Activated CD4-positive, alpha-beta memory T cell treated with anti-CD3 and anti-CD28 coated beads for 36 hours (primary cell): ENCODE data around the gene FABP7. TPM values are rescaled to one million over a fixed set of nuclear protein-coding genes. Genes with fewer than 3 reads are reported as not detected.
"Not testable (repeated sequence)": the region's sequence is repeated elsewhere in the genome, so short reads cannot be mapped to it uniquely, and the experiment has no call there.

ENCODE experiments used
- CTCF ChIA-PET: fragments of 350-600 bp; sonication (Branson Sonifier 250); formaldehyde crosslinking; loops from one replicate; lab custom pipeline; 2021; ENCODE audit warnings: antibody characterized with exemption, inconsistent platforms; lab: Charles Lee
- POLR2A ChIA-PET: fragments of 350-600 bp; sonication (Branson Sonifier 250); formaldehyde crosslinking; loops from one replicate; lab custom pipeline; 2021; ENCODE audit warnings: antibody characterized with exemption; lab: Charles Lee
- DNase-seq: peaks from one replicate; pipeline ENCODE4 v3.0.0-alpha.2; 2020
- H3K27ac Mint-ChIP-seq: one replicate; pipeline ENCODE4 v1.8.0; 2021; ENCODE audit warnings: mixed read lengths
- H3K27me3 Mint-ChIP-seq: one replicate; pipeline ENCODE4 v1.8.0; 2021; ENCODE audit warnings: mixed read lengths
- H3K36me3 Mint-ChIP-seq: one replicate; pipeline ENCODE4 v1.8.0; 2021; ENCODE audit warnings: mixed read lengths
- H3K4me1 Mint-ChIP-seq: one replicate; pipeline ENCODE4 v1.8.0; 2021; ENCODE audit warnings: low read depth, mixed read lengths
- H3K4me3 Mint-ChIP-seq: one replicate; pipeline ENCODE4 v1.8.0; 2021; ENCODE audit warnings: mild to moderate bottlenecking, mixed read lengths
- H3K9me3 Mint-ChIP-seq: one replicate; pipeline ENCODE4 v1.8.0; 2021; ENCODE audit warnings: mixed read lengths
- intact Hi-C: fragments of 100-400 bp; cut with micrococcal nuclease; formaldehyde crosslinking; loops from one replicate; pipeline ENCODE4 v1.15.1; 2023
- total RNA-seq, 2 experiments: library from RNA; stranded (reverse); gene quantifications; one replicate each; pipeline ENCODE4 v1.2.3, GENCODE V29; 2021

Gene FABP7
- not detected for total RNA-seq

- Mint-ChIP-seq H3K27ac (no peak within 1 kb of the TSS), H3K4me3 (no peak within 1 kb of the TSS), H3K27me3 (no peaks in the 10 kb centered on the region)
Measured at GRCh38 chr6:122779667-122780066, at the start of gene FABP7. FABP7 (plus strand) TSS chr6:122779716; CDS start chr6:122779795, 79 bp downstream.

GRCh38 chr6:122730334-122730733 is 49.2 kb upstream of the FABP7 start:
- Mint-ChIP-seq H3K9me3 (no peaks in the 10 kb centered on the region), H3K4me3 (no peak overlapping the region), H3K36me3 (no peaks in the 10 kb centered on the region), H3K27me3 (peaks cover under 1% of the 10 kb centered on the region), H3K4me1 (no peaks in the 10 kb centered on the region), H3K27ac (no peak overlapping the region)
- intact Hi-C loops, result loop anchor here (1.0 kb wide), 2 partner anchors 109 to 588 kb away; no protein-coding TSS in a partner anchor
- no peak for DNase-seq
- ChIA-PET POLR2A (no interaction called here), CTCF (interaction anchor here (0.9 to 3.9 kb wide), 3 partner anchors 12 to 109 kb away, joined by 3 to 59 read pairs (median 3); no protein-coding TSS in a partner anchor)

More at GRCh38 chr6:122779667-122780066, at the start of gene FABP7:
- ChIA-PET POLR2A (no interaction called here), CTCF (no interaction called here)
- H3K36me3 Mint-ChIP-seq, result no peaks in the 10 kb centered on the region
- no peaks in the 10 kb centered on the region for H3K9me3 Mint-ChIP-seq
- DNase-seq, result no peak
- intact Hi-C loops, result no loop called here
- no peaks in the 10 kb centered on the region for H3K4me1 Mint-ChIP-seq

- CTCF ChIA-PET, result interaction anchor here (0.6 to 3.9 kb wide), 7 partner anchors 11 to 239 kb away, joined by 3 to 59 read pairs (median 4); no protein-coding TSS in a partner anchor
- no peak for DNase-seq
- no peak overlapping the region for H3K27ac Mint-ChIP-seq
- no peaks in the 10 kb centered on the region for H3K9me3 Mint-ChIP-seq
- H3K4me3 Mint-ChIP-seq, result no peak overlapping the region
- intact Hi-C loops, result loop anchor here (1.0 kb wide), 2 partner anchors 108 to 587 kb away; no protein-coding TSS in a partner anchor
- no peaks in the 10 kb centered on the region for H3K36me3 Mint-ChIP-seq
- H3K4me1 Mint-ChIP-seq, result no peaks in the 10 kb centered on the region
- no peaks in the 10 kb centered on the region for H3K27me3 Mint-ChIP-seq
- POLR2A ChIA-PET, result no interaction called here
Measured at GRCh38 chr6:122730775-122731386, 48.6 kb upstream of the FABP7 start.

- Mint-ChIP-seq H3K4me3 (no peak overlapping the region), H3K36me3 (no peaks in the 10 kb centered on the region)
- CTCF ChIA-PET, result interaction anchor here (1.2 to 3.9 kb wide), 2 partner anchors 106 kb away, joined by 4 to 59 read pairs; no protein-coding TSS in a partner anchor
Measured at GRCh38 chr6:122733259-122733658, 46.3 kb upstream of the FABP7 start.

GRCh38 chr6:122734529-122735395 is 44.8 kb upstream of the FABP7 start:
- no peaks in the 10 kb centered on the region for H3K27me3 Mint-ChIP-seq
- CTCF ChIA-PET, result interaction anchor here (1.2 kb wide), 1 partner anchor 104 kb away, joined by 4 read pairs; no protein-coding TSS in a partner anchor
- H3K27ac Mint-ChIP-seq, result no peak overlapping the region
- H3K9me3 Mint-ChIP-seq, result no peaks in the 10 kb centered on the region
- intact Hi-C loops, result no loop called here
- POLR2A ChIA-PET, result no interaction called here
- no peaks in the 10 kb centered on the region for H3K36me3 Mint-ChIP-seq
- H3K4me1 Mint-ChIP-seq, result no peaks in the 10 kb centered on the region
- no peak for DNase-seq
- H3K4me3 Mint-ChIP-seq, result no peak overlapping the region

More at GRCh38 chr6:122733259-122733658, 46.3 kb upstream of the FABP7 start:
- DNase-seq, result no peak
- POLR2A ChIA-PET, result no interaction called here
- H3K27ac Mint-ChIP-seq, result no peak overlapping the region
- intact Hi-C loops, result no loop called here
- no peaks in the 10 kb centered on the region for H3K9me3 Mint-ChIP-seq
- no peaks in the 10 kb centered on the region for H3K4me1 Mint-ChIP-seq
- H3K27me3 Mint-ChIP-seq, result no peaks in the 10 kb centered on the region

- intact Hi-C loops, result no loop called here
- POLR2A ChIA-PET, result no interaction called here
- no peaks in the 10 kb centered on the region for H3K9me3 Mint-ChIP-seq
- no peak overlapping the region for H3K4me3 Mint-ChIP-seq
- no peaks in the 10 kb centered on the region for H3K27me3 Mint-ChIP-seq
- H3K27ac Mint-ChIP-seq, result no peak overlapping the region
- CTCF ChIA-PET, result no interaction called here
- H3K4me1 Mint-ChIP-seq, result no peaks in the 10 kb centered on the region
- H3K36me3 Mint-ChIP-seq, result no peaks in the 10 kb centered on the region
- DNase-seq, result no peak
Measured at GRCh38 chr6:122735582-122735981, 43.9 kb upstream of the FABP7 start.

- H3K27me3 Mint-ChIP-seq, result no peaks in the 10 kb centered on the region
- CTCF ChIA-PET, result no interaction called here
- DNase-seq, result no peak
- POLR2A ChIA-PET, result no interaction called here
- no peaks in the 10 kb centered on the region for H3K9me3 Mint-ChIP-seq
- H3K4me1 Mint-ChIP-seq, result no peaks in the 10 kb centered on the region
- intact Hi-C loops, result no loop called here
- no peak overlapping the region for H3K4me3 Mint-ChIP-seq
- H3K36me3 Mint-ChIP-seq, result no peaks in the 10 kb centered on the region
- H3K27ac Mint-ChIP-seq, result no peak overlapping the region
Measured at GRCh38 chr6:122736163-122736562, 43.4 kb upstream of the FABP7 start.

- ChIA-PET CTCF (interaction anchor here (1.3 kb wide), 1 partner anchor 102 kb away, joined by 4 read pairs; no protein-coding TSS in a partner anchor), POLR2A (no interaction called here)
- no peak overlapping the region for H3K27ac Mint-ChIP-seq
- intact Hi-C loops, result no loop called here
- no peak overlapping the region for H3K4me3 Mint-ChIP-seq
- no peaks in the 10 kb centered on the region for H3K27me3 Mint-ChIP-seq
- H3K36me3 Mint-ChIP-seq, result no peaks in the 10 kb centered on the region
- no peak for DNase-seq
- H3K4me1 Mint-ChIP-seq, result no peaks in the 10 kb centered on the region
- H3K9me3 Mint-ChIP-seq, result no peaks in the 10 kb centered on the region
Measured at GRCh38 chr6:122736616-122737015, 42.9 kb upstream of the FABP7 start.

- H3K27me3 Mint-ChIP-seq, result no peaks in the 10 kb centered on the region
- no peak for DNase-seq
Measured at GRCh38 chr6:122740091-122740490, 39.4 kb upstream of the FABP7 start.

GRCh38 chr6:122740936-122741335 is 38.6 kb upstream of the FABP7 start:
- Mint-ChIP-seq H3K4me1 (no peaks in the 10 kb centered on the region), H3K27me3 (no peaks in the 10 kb centered on the region), H3K4me3 (no peak overlapping the region), H3K27ac (no peak overlapping the region), H3K36me3 (no peaks in the 10 kb centered on the region), H3K9me3 (no peaks in the 10 kb centered on the region)
- POLR2A ChIA-PET, result no interaction called here
- CTCF ChIA-PET, result interaction anchor here (1.0 to 1.8 kb wide), 2 partner anchors 99 to 249 kb away, joined by 5 to 6 read pairs; no protein-coding TSS in a partner anchor
- intact Hi-C loops, result no loop called here
- no peak for DNase-seq

More at GRCh38 chr6:122740091-122740490, 39.4 kb upstream of the FABP7 start:
- ChIA-PET POLR2A (no interaction called here), CTCF (interaction anchor here (1.0 kb wide), 1 partner anchor 248 kb away, joined by 6 read pairs; no protein-coding TSS in a partner anchor)
- Mint-ChIP-seq H3K36me3 (no peaks in the 10 kb centered on the region), H3K4me1 (no peaks in the 10 kb centered on the region), H3K9me3 (no peaks in the 10 kb centered on the region), H3K27ac (no peak overlapping the region), H3K4me3 (no peak overlapping the region)
- intact Hi-C loops, result no loop called here

GRCh38 chr6:122744247-122744646 is 35.3 kb upstream of the FABP7 start:
- H3K9me3 Mint-ChIP-seq, POLR2A ChIA-PET, DNase-seq, H3K27me3 Mint-ChIP-seq, H3K27ac Mint-ChIP-seq, H3K4me3 Mint-ChIP-seq, H3K4me1 Mint-ChIP-seq, H3K36me3 Mint-ChIP-seq, intact Hi-C loops: not testable (repeated sequence)
- CTCF ChIA-PET, result interaction anchor here (2.4 kb wide), 1 partner anchor 95 kb away, joined by 15 read pairs; no protein-coding TSS in a partner anchor

GRCh38 chr6:122744856-122745255 is 34.7 kb upstream of the FABP7 start:
- H3K27ac Mint-ChIP-seq, H3K4me1 Mint-ChIP-seq, DNase-seq, H3K9me3 Mint-ChIP-seq, H3K4me3 Mint-ChIP-seq, H3K36me3 Mint-ChIP-seq, POLR2A ChIA-PET, intact Hi-C loops, H3K27me3 Mint-ChIP-seq: not testable (repeated sequence)
- CTCF ChIA-PET, result interaction anchor here (2.4 kb wide), 1 partner anchor 94 kb away, joined by 15 read pairs; no protein-coding TSS in a partner anchor
